ENCODE data around the gene EIF4E1B. TPM values are rescaled to one million over a fixed set of nuclear protein-coding genes. Genes with fewer than 3 reads are reported as not detected.
"Not testable (repeated sequence)": the region's sequence is repeated elsewhere in the genome, so short reads cannot be mapped to it uniquely, and the experiment has no call there.

EIF4E1B gene
- total and polyA plus RNA-seq, 2 donors (not counting 1 experiment from before 2014, with no cell fraction given), result not detected

DNA sequence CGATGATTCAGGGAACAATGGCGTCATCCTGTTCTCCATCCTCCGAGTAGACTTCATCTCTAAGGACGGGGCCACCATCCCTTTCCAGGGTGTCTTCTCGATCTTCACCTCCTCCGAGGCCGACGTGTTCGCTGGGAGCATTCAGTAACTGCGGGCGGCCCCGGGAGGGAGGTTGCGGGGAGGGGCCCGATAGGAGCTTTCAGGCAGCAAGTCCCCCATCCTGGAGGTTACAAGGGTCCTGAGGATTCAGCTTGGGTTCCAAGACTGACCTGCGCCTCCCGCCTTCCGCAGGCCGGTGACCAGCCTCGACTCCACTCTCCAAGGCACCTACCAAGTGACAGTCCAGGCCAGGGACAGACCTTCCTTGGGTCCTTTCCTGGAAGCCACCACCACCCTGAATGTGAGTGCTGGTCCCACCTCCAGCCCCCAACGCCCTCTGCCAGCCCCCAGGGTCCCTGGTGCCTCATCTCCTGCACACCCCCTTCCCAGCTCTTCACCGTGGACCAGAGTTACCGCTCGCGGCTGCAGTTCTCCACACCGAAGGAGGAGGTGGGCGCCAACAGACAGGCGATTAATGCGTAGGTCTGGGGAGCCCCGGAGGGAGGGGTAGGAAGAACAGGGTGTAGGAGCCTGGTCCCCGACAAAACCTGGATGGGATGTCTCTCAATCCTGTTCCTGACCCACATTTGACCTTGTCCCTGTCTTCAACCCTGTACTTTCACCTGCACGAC is 41.3 kb upstream of the EIF4E1B start:
- intact Hi-C loops (cut with micrococcal nuclease), result no loop called here
- Histone ChIP-seq H3K9ac (ENCODE audit: low read length) (no peak overlapping the region), H3K27ac (ENCODE audit: low read length in 2 of 2) (no peak overlapping the region), H3K4me3 (ENCODE audit: control extremely low read depth in 1 of 5, extremely low read depth in 1 of 5, insufficient read depth in 1 of 5, low read depth in 2 of 5, low read length in 4 of 5) (no peak overlapping the region), H4K20me1 (ENCODE audit: control insufficient read depth, insufficient read depth, low read length, poor library complexity, severe bottlenecking) (no peaks in the 10 kb centered on the region), H3K4me2 (replicated peaks; ENCODE audit: low read depth, low read length, poor library complexity, severe bottlenecking) (no peak overlapping the region), H3K36me3 (replicated peaks in 1 of 2; ENCODE audit: control extremely low read depth in 1 of 2, control insufficient read depth in 1 of 2, extremely low read depth in 1 of 2, insufficient read depth in 2 of 2, low read length in 1 of 2) (no peaks in the 10 kb centered on the region), H2AFZ (ENCODE audit: insufficient read depth, low read depth, low read length, poor library complexity, severe bottlenecking) (no peak overlapping the region), H3K27me3 (replicated peaks in 1 of 4; ENCODE audit: control extremely low read depth in 1 of 4, control insufficient read depth in 3 of 4, insufficient read depth in 4 of 4, low read length in 3 of 4) (no peaks in the 10 kb centered on the region), H3K79me2 (ENCODE audit: control insufficient read depth, insufficient read depth, low read length) (no peaks in the 10 kb centered on the region), H3K4me1 (ENCODE audit: control insufficient read depth in 2 of 2, insufficient read depth in 2 of 2, low read length in 2 of 2) (no peaks in the 10 kb centered on the region), H3K9me3 (ENCODE audit: control extremely low read depth in 1 of 3, control insufficient read depth in 2 of 3, insufficient read depth in 1 of 3, low read length in 2 of 3) (peaks cover 0 to 37% (median 16%) of the 10 kb centered on the region in 3 donors)
- CTCF ChIA-PET, result interaction anchor here (2.0 kb wide), 1 partner anchor 15 kb away, joined by 4 read pairs; no protein-coding TSS in a partner anchor
- Mint-ChIP-seq H3K9me3 (ENCODE audit: insufficient read depth) (peaks cover 6% of the 10 kb centered on the region), H3K27ac (no peak overlapping the region), H3K27me3 (no peaks in the 10 kb centered on the region), H3K4me3 (no peak overlapping the region), H3K4me1 (no peaks in the 10 kb centered on the region)
- no peak for TF ChIP-seq CTCF (IDR thresholded peaks at IDR 0.05)
- WGBS (ENCODE audit: insufficient coverage), result 93% methylated on average over 28 of the region's 31 CpGs
- POLR2A ChIA-PET, result no interaction called here
- ATAC-seq (ENCODE audit: low read depth) (no peak), DNase-seq (no peak)

- H3K79me2 ChIP-seq (ENCODE audit: control insufficient read depth, insufficient read depth, low read length), result no peaks in the 10 kb centered on the region
- H2AFZ ChIP-seq (ENCODE audit: insufficient read depth, low read depth, low read length, poor library complexity, severe bottlenecking), result no peak overlapping the region
- Mint-ChIP-seq H3K4me1 (no peaks in the 10 kb centered on the region), H3K9me3 (ENCODE audit: insufficient read depth) (peaks cover 4% of the 10 kb centered on the region), H3K4me3 (no peak overlapping the region), H3K27me3 (no peaks in the 10 kb centered on the region), H3K27ac (no peak overlapping the region)
- no peak overlapping the region for H3K27ac ChIP-seq (ENCODE audit: low read length in 2 of 2)
- no peaks in the 10 kb centered on the region for H3K4me1 ChIP-seq (ENCODE audit: control insufficient read depth in 2 of 2, insufficient read depth in 2 of 2, low read length in 2 of 2)
- H4K20me1 ChIP-seq (ENCODE audit: control insufficient read depth, insufficient read depth, low read length, poor library complexity, severe bottlenecking), result no peaks in the 10 kb centered on the region
- H3K27me3 ChIP-seq (replicated peaks in 1 of 4; ENCODE audit: control extremely low read depth in 1 of 4, control insufficient read depth in 3 of 4, insufficient read depth in 4 of 4, low read length in 3 of 4), result no peaks in the 10 kb centered on the region
- intact Hi-C loops (cut with micrococcal nuclease), result no loop called here
- ATAC-seq (ENCODE audit: low read depth), result no peak
- H3K9ac ChIP-seq (ENCODE audit: low read length), result no peak overlapping the region
- H3K4me2 ChIP-seq (replicated peaks; ENCODE audit: low read depth, low read length, poor library complexity, severe bottlenecking), result no peak overlapping the region
- TF ChIP-seq CTCF (IDR thresholded peaks at IDR 0.05) (no peak), EZH2 (IDR thresholded peaks at IDR 0.05; ENCODE audit: borderline replicate concordance, insufficient read depth, low read depth, low read length, poor library complexity, severe bottlenecking) (no peak)
- DNase-seq, result no peak
- H3K9me3 ChIP-seq (ENCODE audit: control extremely low read depth in 1 of 3, control insufficient read depth in 2 of 3, insufficient read depth in 1 of 3, low read length in 2 of 3), result peaks cover 0 to 27% (median 8%) of the 10 kb centered on the region in 3 donors
- no peak overlapping the region for H3K4me3 ChIP-seq (ENCODE audit: control extremely low read depth in 1 of 5, extremely low read depth in 1 of 5, insufficient read depth in 1 of 5, low read depth in 2 of 5, low read length in 4 of 5)
- no peaks in the 10 kb centered on the region for H3K36me3 ChIP-seq (replicated peaks in 1 of 2; ENCODE audit: control extremely low read depth in 1 of 2, control insufficient read depth in 1 of 2, extremely low read depth in 1 of 2, insufficient read depth in 2 of 2, low read length in 1 of 2)
- WGBS (ENCODE audit: insufficient coverage), result 91% methylated on average over 7 of the region's 17 CpGs
- CTCF ChIA-PET, result interaction anchor here (1.1 to 2.0 kb wide), 2 partner anchors 16 to 27 kb away, joined by 3 to 4 read pairs; no protein-coding TSS in a partner anchor
- POLR2A ChIA-PET, result no interaction called here
Observed at GRCh38 chr5:176590035-176590717, 40.3 kb upstream of the EIF4E1B start.

GRCh38 chr5:176591667-176592066 is 38.8 kb upstream of the EIF4E1B start:
- 79% methylated on average over 2 of the region's 2 CpGs for WGBS (ENCODE audit: insufficient coverage)
- H3K27ac Mint-ChIP-seq; H3K4me1 ChIP-seq (ENCODE audit: control insufficient read depth in 2 of 2, insufficient read depth in 2 of 2, low read length in 2 of 2); H3K4me3 ChIP-seq (ENCODE audit: control extremely low read depth in 1 of 5, extremely low read depth in 1 of 5, insufficient read depth in 1 of 5, low read depth in 2 of 5, low read length in 4 of 5); ATAC-seq (ENCODE audit: low read depth); DNase-seq; intact Hi-C loops (cut with micrococcal nuclease); CTCF ChIA-PET; H3K79me2 ChIP-seq (ENCODE audit: control insufficient read depth, insufficient read depth, low read length); H3K27ac ChIP-seq (ENCODE audit: low read length in 2 of 2); H2AFZ ChIP-seq (ENCODE audit: insufficient read depth, low read depth, low read length, poor library complexity, severe bottlenecking); H3K9ac ChIP-seq (ENCODE audit: low read length); H3K27me3 Mint-ChIP-seq; H4K20me1 ChIP-seq (ENCODE audit: control insufficient read depth, insufficient read depth, low read length, poor library complexity, severe bottlenecking); H3K4me2 ChIP-seq (replicated peaks; ENCODE audit: low read depth, low read length, poor library complexity, severe bottlenecking); H3K4me3 Mint-ChIP-seq; H3K4me1 Mint-ChIP-seq; POLR2A ChIA-PET; H3K36me3 ChIP-seq (replicated peaks in 1 of 2; ENCODE audit: control extremely low read depth in 1 of 2, control insufficient read depth in 1 of 2, extremely low read depth in 1 of 2, insufficient read depth in 2 of 2, low read length in 1 of 2); H3K27me3 ChIP-seq (replicated peaks in 1 of 4; ENCODE audit: control extremely low read depth in 1 of 4, control insufficient read depth in 3 of 4, insufficient read depth in 4 of 4, low read length in 3 of 4); H3K9me3 Mint-ChIP-seq (ENCODE audit: insufficient read depth): not testable (repeated sequence)
- H3K9me3 ChIP-seq (ENCODE audit: control extremely low read depth in 1 of 3, control insufficient read depth in 2 of 3, insufficient read depth in 1 of 3, low read length in 2 of 3), result peaks cover 0 to 12% (median 0%) of the 10 kb centered on the region in 3 donors
